Rectal smooth muscle tissue (tissue), 1 donor: ENCODE results near the gene PITX1.

ENCODE experiments used
- H3K27ac ChIP-seq: one replicate; pipeline ENCODE4 v1.7.0; 2013; ENCODE audit warnings: low read depth, low read length, inconsistent platforms
- H3K27me3 ChIP-seq: one replicate; pipeline ENCODE4 v1.7.0; 2013; ENCODE audit warnings: low read length; ENCODE audit not compliant: control insufficient read depth, insufficient read depth
- H3K36me3 ChIP-seq: one replicate; pipeline ENCODE4 v1.7.0; 2013; ENCODE audit warnings: low read length; ENCODE audit not compliant: control insufficient read depth, insufficient read depth
- H3K4me1 ChIP-seq: one replicate; pipeline ENCODE4 v1.7.0; 2013; ENCODE audit warnings: low read length; ENCODE audit not compliant: control insufficient read depth, insufficient read depth
- H3K4me3 ChIP-seq: one replicate; pipeline ENCODE4 v1.7.0; 2013; ENCODE audit warnings: low read length
- H3K9ac ChIP-seq: one replicate; pipeline ENCODE4 v1.7.0; 2013; ENCODE audit warnings: low read length

Gene PITX1

DNA sequence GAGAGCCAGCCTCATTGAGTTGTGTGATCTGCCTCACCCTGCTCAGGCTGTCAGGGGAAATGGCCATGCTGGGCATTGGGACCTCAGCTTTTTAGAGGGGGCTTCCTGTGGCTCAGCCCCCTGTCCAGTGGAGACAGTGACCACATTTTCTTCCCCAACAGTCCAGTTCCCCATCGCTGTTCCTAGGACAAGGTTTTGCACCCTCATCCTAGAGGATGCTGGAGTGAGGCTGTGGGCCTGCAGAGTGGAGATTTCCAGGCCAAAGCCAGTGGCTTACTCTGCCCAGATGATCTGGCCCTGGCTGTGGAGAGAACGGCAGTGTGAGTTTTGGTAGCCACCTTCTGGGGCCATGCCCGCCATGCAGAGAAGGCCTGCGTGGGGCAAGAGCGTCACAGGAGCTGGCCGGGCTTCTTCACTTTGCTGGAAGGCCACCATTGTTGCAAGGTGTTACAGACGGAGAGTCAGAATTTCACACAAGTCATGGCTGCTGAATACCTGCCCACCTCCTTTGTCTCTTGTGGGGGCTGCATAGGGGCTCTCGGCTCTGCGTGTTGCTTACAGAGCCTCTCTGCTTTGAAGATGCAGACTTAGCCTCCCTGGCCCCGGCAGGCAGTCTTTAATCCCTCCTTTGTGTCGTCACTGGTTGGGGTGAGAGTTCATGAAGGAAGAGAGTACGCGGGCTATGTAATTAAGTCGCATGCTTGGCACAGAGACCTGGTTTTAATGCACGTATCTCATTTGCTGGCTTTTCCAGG, 35.2 kb upstream of the PITX1 start:
- Histone ChIP-seq H3K27ac (no peak overlapping the region), H3K27me3 (peaks cover 2% of the 10 kb centered on the region), H3K36me3 (no peaks in the 10 kb centered on the region), H3K9ac (no peak overlapping the region), H3K4me3 (no peak overlapping the region), H3K4me1 (no peaks in the 10 kb centered on the region)

GRCh38 chr5:135067587-135067986, 33.6 kb upstream of the PITX1 start:
- H3K27ac ChIP-seq: no peak overlapping the region
- H3K27me3 ChIP-seq: peaks cover 2% of the 10 kb centered on the region
- H3K4me1 ChIP-seq: no peaks in the 10 kb centered on the region
- H3K9ac ChIP-seq: no peak overlapping the region
- H3K4me3 ChIP-seq: no peak overlapping the region
- H3K36me3 ChIP-seq: no peaks in the 10 kb centered on the region

DNA sequence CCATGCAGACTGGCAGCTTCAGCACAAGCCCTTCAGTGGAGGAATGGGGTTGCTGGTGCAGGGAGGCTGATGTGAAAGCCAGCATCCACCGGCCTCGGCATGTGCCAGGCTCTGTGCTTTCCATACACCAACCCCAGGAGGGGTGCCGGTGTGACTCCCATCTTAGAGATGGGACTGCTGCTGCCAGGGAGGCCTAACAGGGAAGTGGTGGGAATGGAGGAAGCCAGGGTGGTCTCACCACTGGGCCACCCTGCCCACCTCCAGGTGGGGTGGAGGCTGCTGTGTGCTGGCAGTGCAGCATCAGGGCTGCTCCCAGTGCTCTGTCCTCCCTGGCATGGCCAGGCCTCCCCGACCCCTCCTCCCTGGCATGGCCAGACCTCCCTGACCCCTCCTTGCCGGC, 32.8 kb upstream of the PITX1 start:
- Histone ChIP-seq H3K4me1 (no peaks in the 10 kb centered on the region), H3K4me3 (no peak overlapping the region), H3K36me3 (no peaks in the 10 kb centered on the region), H3K27me3 (peaks cover 2% of the 10 kb centered on the region), H3K9ac (no peak overlapping the region), H3K27ac (no peak overlapping the region)

- H3K36me3 ChIP-seq: no peaks in the 10 kb centered on the region
- no peak overlapping the region for H3K4me3 ChIP-seq
- peaks cover 2% of the 10 kb centered on the region for H3K27me3 ChIP-seq
- H3K27ac ChIP-seq: no peak overlapping the region
- H3K9ac ChIP-seq: no peak overlapping the region
- no peaks in the 10 kb centered on the region for H3K4me1 ChIP-seq
These were observed 31.6 kb upstream of the PITX1 start for GRCh38 chr5:135065306-135066265.

DNA sequence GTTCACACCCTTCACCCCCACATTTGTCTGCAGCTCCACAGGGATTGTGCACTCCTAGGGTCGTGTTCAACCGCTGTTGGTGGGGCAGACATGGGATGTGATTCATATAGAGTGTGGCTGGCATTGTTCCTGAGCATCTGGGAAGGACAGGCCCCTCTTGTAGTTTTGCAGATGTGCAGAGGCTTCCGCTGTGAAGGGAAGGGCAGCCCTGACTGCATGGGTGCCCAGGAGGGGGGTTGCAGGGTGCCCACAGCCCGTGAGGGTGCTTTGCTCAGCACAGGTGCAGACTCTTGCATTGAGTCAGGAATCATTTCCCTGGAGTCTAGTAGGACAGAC, 30.2 kb upstream of the PITX1 start:
- no peaks in the 10 kb centered on the region for H3K36me3 ChIP-seq
- peaks cover 2% of the 10 kb centered on the region for H3K27me3 ChIP-seq
- no peak overlapping the region for H3K9ac ChIP-seq
- H3K4me1 ChIP-seq: no peaks in the 10 kb centered on the region
- H3K4me3 ChIP-seq: no peak overlapping the region
- no peak overlapping the region for H3K27ac ChIP-seq

DNA sequence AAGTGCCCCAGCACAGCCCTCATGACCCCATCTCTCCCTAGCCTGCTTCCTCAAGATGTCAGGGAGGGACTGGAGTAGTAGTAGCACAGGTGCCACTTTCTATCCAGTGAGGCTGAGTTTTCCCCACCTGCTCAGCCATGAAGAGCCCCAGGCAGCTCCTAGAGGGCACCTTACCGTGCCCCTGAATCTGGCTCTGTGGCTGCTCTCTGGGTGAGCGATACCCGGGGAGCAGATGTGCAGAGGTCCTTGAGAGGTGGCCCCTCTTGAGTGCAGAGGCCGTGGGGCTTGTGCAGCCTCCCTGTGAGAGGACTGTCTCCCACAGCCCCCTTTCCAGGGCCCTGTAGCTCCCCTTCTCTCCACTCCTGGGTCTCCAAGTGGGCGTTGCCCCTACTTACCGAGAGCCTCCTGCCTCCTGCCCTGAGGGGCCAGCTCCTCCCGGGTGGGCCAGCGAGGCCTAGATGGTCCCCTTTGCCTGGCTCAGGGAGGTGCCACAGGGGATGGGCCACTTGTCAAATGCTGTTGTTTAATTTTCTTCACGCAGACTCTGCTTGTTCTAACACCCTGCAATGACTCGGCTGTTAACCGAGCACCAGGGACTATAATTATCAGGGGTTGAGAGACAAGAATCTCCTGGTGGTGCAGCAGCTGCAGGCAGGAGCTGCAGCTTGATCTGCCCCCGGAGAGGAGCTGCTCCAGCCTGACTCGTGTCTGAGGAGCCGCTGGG, 29.6 kb upstream of the PITX1 start:
- H3K27ac ChIP-seq: no peak overlapping the region
- H3K27me3 ChIP-seq: peaks cover 2% of the 10 kb centered on the region
- H3K36me3 ChIP-seq: no peaks in the 10 kb centered on the region

DNA sequence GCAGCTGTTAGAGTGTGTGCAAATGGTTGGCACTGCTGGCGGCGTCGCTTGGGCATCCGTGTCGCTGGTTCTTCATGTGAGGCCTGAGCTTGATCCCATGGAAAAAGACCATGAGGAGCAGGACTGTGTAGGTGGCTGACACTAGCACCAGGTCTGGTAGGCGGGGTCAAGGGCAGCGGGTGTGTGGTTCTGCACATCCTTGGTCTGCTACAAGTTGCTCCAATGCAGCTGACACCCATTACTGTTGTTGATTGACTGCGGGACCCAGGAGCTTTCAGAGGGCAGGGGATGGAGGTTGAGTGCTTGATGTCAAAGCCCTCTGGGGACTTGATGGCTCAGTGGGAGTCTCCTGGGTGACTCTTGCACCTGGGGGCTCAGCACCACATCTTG, 29.0 kb upstream of the PITX1 start:
- Histone ChIP-seq H3K27ac (no peak overlapping the region), H3K9ac (no peak overlapping the region), H3K36me3 (no peaks in the 10 kb centered on the region), H3K27me3 (peaks cover 2% of the 10 kb centered on the region), H3K4me1 (no peaks in the 10 kb centered on the region), H3K4me3 (no peak overlapping the region)

More for the DNA sequence above, 29.6 kb upstream of the PITX1 start:
- Histone ChIP-seq H3K4me3 (no peak overlapping the region), H3K4me1 (no peaks in the 10 kb centered on the region), H3K9ac (no peak overlapping the region)

DNA sequence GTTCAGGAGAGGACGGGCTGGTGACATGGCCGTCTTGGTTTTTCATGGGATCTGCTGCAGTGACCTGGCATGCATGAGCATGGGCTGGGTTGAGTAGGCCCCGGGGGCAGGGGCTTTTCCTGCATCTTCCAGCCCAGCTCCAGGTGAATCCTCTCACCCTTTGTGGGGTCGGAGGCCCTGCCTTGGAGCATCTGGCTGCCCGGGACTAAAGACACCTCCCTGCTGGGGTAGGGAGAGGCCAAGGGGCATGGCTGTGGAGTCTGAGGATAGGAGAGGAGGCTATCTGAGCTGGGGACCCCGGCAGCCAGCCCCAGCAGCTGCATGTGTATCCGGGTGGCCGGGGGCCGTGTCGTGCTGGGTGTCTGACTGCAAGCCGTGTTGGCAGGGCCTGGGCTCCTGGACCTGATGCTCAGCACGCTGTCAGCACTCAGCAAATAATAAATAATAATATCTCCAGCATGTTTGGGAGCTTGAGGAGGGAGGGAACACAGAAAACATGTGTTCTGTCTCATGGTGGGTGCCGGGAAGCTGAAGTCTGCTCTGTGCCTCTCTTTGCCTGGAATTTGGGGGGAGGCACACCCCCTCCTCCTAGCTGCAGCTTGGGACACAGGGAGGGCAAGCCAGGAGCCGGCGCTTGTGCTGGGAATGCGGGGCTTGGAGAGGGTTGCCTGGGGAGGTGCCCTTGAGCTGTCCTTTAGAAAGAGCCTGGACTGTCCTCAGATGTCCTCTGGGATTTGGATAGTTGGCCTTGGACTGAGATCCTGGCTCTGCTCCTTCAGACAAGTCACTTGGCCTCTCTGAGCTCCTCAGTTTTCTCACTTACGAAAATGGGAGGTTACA, 28.4 kb upstream of the PITX1 start:
- no peaks in the 10 kb centered on the region for H3K4me1 ChIP-seq
- H3K4me3 ChIP-seq: no peak overlapping the region
- no peak overlapping the region for H3K27ac ChIP-seq
- H3K36me3 ChIP-seq: no peaks in the 10 kb centered on the region
- H3K9ac ChIP-seq: no peak overlapping the region
- H3K27me3 ChIP-seq: peaks cover 2% of the 10 kb centered on the region

DNA sequence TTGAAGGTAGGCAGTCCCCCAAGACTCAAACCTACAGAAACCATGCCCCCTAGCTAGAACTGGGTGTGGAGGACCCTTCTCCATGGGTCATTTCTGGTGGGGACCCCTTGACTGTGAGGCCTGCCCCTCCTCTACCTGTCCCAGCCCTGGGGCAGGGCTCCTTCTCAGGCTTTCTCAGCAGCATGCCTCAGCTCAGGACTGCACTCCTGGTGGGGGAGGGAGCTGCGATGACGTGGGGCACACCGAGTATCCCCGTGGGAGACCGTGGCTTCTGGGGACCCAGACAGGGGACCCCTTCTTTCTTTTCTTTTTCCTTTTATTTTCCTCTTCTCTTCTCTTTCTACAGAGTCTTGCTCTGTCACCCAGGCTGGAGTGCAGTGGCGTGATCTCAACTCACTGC, 27.0 kb upstream of the PITX1 start:
- H3K36me3 ChIP-seq: no peaks in the 10 kb centered on the region
- H3K27ac ChIP-seq: no peak overlapping the region
- H3K4me1 ChIP-seq: no peaks in the 10 kb centered on the region
- H3K4me3 ChIP-seq: no peak overlapping the region
- H3K9ac ChIP-seq: no peak overlapping the region
- H3K27me3 ChIP-seq: no peaks in the 10 kb centered on the region

- Histone ChIP-seq H3K27me3 (no peaks in the 10 kb centered on the region), H3K4me1 (no peaks in the 10 kb centered on the region), H3K27ac (no peak overlapping the region), H3K4me3 (no peak overlapping the region), H3K36me3 (no peaks in the 10 kb centered on the region), H3K9ac (no peak overlapping the region)
These were observed 26.0 kb upstream of the PITX1 start for GRCh38 chr5:135060021-135060420.

- Histone ChIP-seq H3K27me3 (no peaks in the 10 kb centered on the region), H3K4me1 (no peaks in the 10 kb centered on the region), H3K27ac (no peak overlapping the region), H3K9ac (no peak overlapping the region), H3K36me3 (no peaks in the 10 kb centered on the region), H3K4me3 (no peak overlapping the region)
These were observed 25.2 kb upstream of the PITX1 start for GRCh38 chr5:135059000-135059923.
